BLaER1 treated with 17β-estradiol and CSF1 and Interleukin-3, amounts not matched to agents 10 nM and 100 nM (cell line): Measurements from ENCODE around the gene FIZ1.

Experiments
- H3K27ac ChIP-seq, 11 experiments: shearing (Covaris generic); formaldehyde crosslinking; 2 replicates each; pipeline ENCODE4 v1.8.1; 2022
- H3K27me3 ChIP-seq, 11 experiments: shearing (Covaris generic); formaldehyde crosslinking; 2 replicates each; pipeline ENCODE4 v1.8.1; 2022
- H3K36me3 ChIP-seq, 11 experiments: shearing (Covaris generic); formaldehyde crosslinking; 2 replicates each; pipeline ENCODE4 v1.8.1; 2022
- H3K4me1 ChIP-seq, 10 experiments: shearing (Covaris generic); formaldehyde crosslinking; 2 replicates each; pipeline ENCODE4 v1.8.1; 2022
- H3K4me2 ChIP-seq, 11 experiments: shearing (Covaris generic); formaldehyde crosslinking; 2 replicates each; pipeline ENCODE4 v1.8.1; 2022
- H3K4me3 ChIP-seq, 10 experiments: shearing (Covaris generic); formaldehyde crosslinking; 2 replicates each; pipeline ENCODE4 v1.8.1; 2022
- H3K9ac ChIP-seq, 11 experiments: shearing (Covaris generic); formaldehyde crosslinking; 2 replicates each; pipeline ENCODE4 v1.8.1; 2022
- H3K9me3 ChIP-seq, 11 experiments: shearing (Covaris generic); formaldehyde crosslinking; replicated peaks in 1 of 11; 2 replicates each; pipeline ENCODE4 v1.8.1; 2022
- H4K20me1 ChIP-seq, 11 experiments: shearing (Covaris generic); formaldehyde crosslinking; 2 replicates each; pipeline ENCODE4 v1.8.1; 2022
- Cebpa-rat ChIP-seq, 11 experiments: shearing (Covaris generic); IDR thresholded peaks; 2 replicates each; pipeline ENCODE4 v1.8.1; 2022

FIZ1 gene

DNA sequence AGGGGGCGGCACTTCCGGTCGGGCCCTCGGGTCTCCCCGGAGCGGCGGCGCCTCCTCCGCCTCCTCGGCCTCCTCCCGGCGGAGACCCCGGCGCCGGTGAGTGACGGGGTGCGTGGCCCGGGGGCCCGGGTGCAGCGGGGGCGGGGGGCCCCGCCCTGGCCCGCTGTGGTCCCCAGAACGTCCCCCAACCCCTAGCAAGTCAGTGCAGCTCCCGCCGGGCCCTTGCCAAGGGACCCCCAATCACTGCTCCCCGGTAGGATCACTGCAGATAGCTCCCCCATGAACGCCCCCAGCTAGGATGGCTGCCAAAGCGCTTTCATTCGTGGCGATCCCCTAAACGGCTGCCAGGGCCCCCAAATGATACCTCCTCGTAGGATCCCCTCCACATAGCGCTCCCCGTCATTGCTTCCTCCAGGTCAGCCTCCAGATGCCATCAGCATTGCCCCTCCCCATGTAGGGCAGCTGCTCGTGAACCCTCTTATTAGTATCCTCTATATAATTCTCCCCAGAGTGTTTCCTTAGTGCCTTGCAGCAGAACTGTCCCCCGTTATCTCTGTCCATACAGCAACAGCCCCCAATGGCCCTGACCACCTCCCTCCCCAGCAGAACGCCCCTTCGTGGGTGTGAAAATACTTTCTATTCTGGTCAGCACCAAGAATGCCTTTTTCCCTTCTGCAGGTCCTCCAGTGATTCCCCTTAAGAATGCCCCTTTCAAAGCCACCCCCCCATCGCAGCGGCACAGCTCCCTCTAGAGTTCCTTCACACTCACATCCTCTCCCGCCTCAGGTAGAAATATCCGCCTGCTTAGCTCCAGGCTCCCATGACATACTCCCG, 6.5 kb upstream of the FIZ1 start, which contains the start of gene ZNF865:
Gene ZNF865 (plus strand): TSS at position 11 of the 834 bp plus-strand sequence. CDS start 7,972 bp downstream, outside the sequence.
- Histone ChIP-seq H3K9me3 (peaks cover 0 to 6% (median 0%) of the 10 kb centered on the region in 11 experiments; a peak in 2 of 22 replicates), H3K4me1 (peaks cover 40 to 78% (median 52%) of the 10 kb centered on the region in 10 experiments), H3K36me3 (peaks cover 31 to 56% (median 44%) of the 10 kb centered on the region in 11 experiments), H3K4me2 (peak within 1 kb of the TSS; percentile 89 to 99 (median 96)), H4K20me1 (peaks cover 0 to 46% (median 41%) of the 10 kb centered on the region in 11 experiments; a peak in 16 of 22 replicates), H3K4me3 (peak within 1 kb of the TSS; percentile 75 to 96 (median 87)), H3K27me3 (no peaks in the 10 kb centered on the region), H3K9ac (peak within 1 kb of the TSS; percentile 84 to 96 (median 94)), H3K27ac (peak within 1 kb of the TSS; percentile 86 to 95 (median 93))
- no peak for TF ChIP-seq Cebpa-rat (IDR thresholded peaks at IDR 0.05)

DNA sequence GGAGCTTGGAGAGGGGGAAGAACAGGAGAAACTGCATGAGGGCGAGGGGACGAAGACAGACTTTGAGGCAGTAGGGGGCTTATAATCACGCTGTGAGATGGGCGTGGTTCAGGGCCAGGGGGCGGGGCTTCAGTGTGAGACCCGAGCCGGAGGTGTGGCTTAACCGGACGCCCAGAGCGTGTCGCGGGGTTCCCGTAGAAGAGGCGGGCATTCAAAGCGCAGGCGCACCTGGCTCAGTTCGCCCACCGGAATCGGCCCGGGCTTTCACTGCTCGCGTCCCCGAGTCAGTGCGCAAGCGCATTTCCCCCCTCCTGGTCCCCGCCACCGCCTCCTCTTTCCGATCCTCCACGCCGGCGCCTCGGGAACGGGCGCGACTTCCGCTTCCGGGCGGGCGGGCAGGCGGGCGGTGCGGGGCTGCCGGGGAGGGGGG, 5.9 kb upstream of the FIZ1 start:
- TF ChIP-seq Cebpa-rat (IDR thresholded peaks at IDR 0.05) = no peak

DNA sequence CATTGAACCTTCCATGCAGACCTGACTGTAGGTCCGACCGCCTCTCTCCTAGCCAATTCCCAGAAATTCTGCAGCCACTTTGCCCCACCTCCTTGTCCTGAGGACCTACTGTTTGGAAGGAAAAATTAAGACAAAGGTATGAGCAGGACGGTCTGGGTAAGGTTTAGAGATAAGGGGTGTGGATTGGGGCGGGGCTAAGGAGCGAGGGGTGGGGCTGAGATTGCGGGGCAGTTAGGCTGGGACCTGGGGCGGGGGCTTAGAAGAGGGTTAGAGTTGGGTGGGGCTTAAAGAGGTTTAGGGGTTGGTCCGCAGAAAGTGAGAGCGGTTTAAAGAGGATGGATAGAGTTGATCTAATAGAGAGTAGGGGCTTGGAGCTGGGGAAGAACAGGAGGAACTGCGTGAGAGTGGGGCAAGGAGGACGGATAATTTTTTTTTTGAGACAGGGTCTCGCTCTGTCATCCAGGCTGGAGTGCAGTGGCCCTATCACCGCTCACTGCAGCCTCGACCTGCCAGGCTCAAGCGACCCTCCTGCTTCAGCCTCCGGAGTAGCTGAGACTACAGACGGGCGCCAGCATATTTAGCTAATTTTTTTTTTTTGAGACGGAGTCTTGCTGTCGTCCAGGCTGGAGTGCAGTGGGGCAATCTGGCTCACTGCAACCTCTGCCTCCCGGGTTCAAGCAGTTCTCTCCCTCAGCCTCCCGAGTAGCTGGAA, 4.4 kb upstream of the FIZ1 start:
- peak overlapping the region; percentile 86 to 95 (median 93); a peak in 20 of 22 replicates for H3K27ac ChIP-seq

More for the DNA sequence above, 5.9 kb upstream of the FIZ1 start:
- H3K9ac ChIP-seq = peak overlapping the region; percentile 84 to 96 (median 94)
- H3K9me3 ChIP-seq = peaks cover 0 to 6% (median 0%) of the 10 kb centered on the region in 11 experiments; a peak in 2 of 22 replicates
- peak overlapping the region; percentile 75 to 96 (median 87) for H3K4me3 ChIP-seq
- H3K4me2 ChIP-seq = peak overlapping the region in 8 of 11 experiments; percentile 71 to 99 (median 90); a peak in 13 of 22 replicates
- H3K27ac ChIP-seq = peak overlapping the region; percentile 86 to 95 (median 93)
- no peaks in the 10 kb centered on the region for H3K27me3 ChIP-seq
- H4K20me1 ChIP-seq = peaks cover 0 to 40% (median 36%) of the 10 kb centered on the region in 11 experiments; a peak in 15 of 22 replicates
- peaks cover 26 to 50% (median 38%) of the 10 kb centered on the region in 11 experiments for H3K36me3 ChIP-seq
- H3K4me1 ChIP-seq = peaks cover 42 to 74% (median 55%) of the 10 kb centered on the region in 10 experiments

DNA sequence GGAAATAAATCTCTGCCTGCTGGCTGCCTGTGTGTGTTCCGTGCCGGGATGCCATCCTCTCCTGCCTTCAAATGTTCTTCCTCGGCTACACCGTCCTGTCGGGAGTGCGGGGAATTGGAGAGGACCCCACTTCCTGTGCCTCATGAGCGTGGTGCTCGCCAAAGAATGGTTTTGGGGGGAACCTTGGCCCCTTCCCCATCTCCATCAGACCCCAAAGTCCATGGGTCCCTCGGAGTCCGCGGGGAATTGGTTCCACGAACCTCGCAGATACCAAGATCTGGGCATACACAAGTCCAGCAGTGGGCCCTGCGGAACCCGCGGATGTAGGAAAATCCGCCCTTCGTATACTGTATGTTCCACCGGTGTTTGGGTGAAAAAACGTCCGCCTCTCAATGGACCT, 3.8 kb upstream of the FIZ1 start:
- Histone ChIP-seq H3K4me1 (peaks cover 48 to 68% (median 56%) of the 10 kb centered on the region in 10 experiments), H3K27ac (peak overlapping the region in 6 of 11 experiments; percentile 7 to 99 (median 32); a peak in 4 of 22 replicates), H3K27me3 (no peaks in the 10 kb centered on the region), H3K36me3 (peaks cover 9 to 29% (median 22%) of the 10 kb centered on the region in 11 experiments; a peak in 19 of 22 replicates), H4K20me1 (peaks cover 0 to 20% (median 17%) of the 10 kb centered on the region in 11 experiments; a peak in 12 of 22 replicates), H3K9me3 (peaks cover 0 to 4% (median 0%) of the 10 kb centered on the region in 11 experiments; a peak in 1 of 22 replicates), H3K4me3 (no peak overlapping the region), H3K4me2 (peak overlapping the region in 4 of 11 experiments; percentile 86 to 96 (median 90); a peak in 5 of 22 replicates), H3K9ac (peak overlapping the region in 1 of 11 experiments; percentile 10; a peak in 1 of 22 replicates)
- TF ChIP-seq Cebpa-rat (IDR thresholded peaks at IDR 0.05) = no peak

More for the DNA sequence above, 4.4 kb upstream of the FIZ1 start:
- Histone ChIP-seq H3K9ac (peak overlapping the region; percentile 69 to 96 (median 90); a peak in 19 of 22 replicates), H3K4me3 (peak overlapping the region; percentile 75 to 96 (median 87); a peak in 19 of 20 replicates), H3K4me2 (peak overlapping the region; percentile 71 to 99 (median 92)), H3K27me3 (no peaks in the 10 kb centered on the region), H3K9me3 (peaks cover 0 to 4% (median 0%) of the 10 kb centered on the region in 11 experiments; a peak in 1 of 22 replicates), H3K36me3 (peaks cover 11 to 35% (median 25%) of the 10 kb centered on the region in 11 experiments; a peak in 20 of 22 replicates), H3K4me1 (peaks cover 42 to 65% (median 55%) of the 10 kb centered on the region in 10 experiments), H4K20me1 (peaks cover 0 to 25% (median 22%) of the 10 kb centered on the region in 11 experiments; a peak in 12 of 22 replicates)
- no peak for TF ChIP-seq Cebpa-rat (IDR thresholded peaks at IDR 0.05)

DNA sequence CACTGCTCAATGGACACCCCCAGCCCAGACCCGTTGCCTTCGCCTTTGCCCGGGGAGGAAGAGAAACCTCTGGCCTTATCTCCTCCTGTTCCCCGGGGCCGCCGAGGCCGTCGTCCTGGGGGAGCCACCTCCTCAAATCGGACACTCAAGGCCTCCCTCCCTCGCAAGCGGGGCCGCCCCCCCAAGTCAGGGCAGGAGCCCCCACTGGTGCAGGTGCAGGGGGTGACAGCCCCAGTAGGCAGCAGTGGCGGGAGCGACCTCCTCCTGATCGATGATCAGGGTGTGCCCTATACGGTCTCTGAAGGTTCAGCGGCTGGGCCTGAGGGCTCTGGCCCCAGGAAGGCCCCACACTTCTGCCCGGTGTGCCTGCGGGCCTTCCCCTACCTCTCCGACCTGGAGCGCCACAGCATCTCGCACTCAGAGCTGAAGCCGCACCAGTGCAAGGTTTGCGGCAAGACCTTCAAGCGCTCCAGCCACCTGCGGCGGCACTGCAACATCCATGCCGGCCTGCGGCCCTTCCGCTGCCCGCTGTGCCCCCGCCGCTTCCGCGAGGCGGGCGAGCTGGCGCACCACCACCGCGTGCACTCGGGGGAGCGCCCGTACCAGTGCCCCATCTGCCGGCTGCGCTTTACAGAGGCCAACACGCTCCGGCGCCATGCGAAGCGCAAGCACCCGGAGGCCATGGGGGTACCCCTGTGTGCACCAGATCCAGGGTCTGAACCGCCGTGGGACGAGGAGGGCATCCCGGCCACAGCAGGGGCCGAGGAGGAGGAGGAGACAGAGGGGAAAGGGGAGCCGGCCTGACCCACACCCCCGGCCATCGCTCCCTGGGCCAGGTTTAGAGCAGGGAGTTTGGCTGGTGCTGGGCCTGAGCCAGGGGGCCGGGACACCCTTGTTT, 3.0 kb upstream of the FIZ1 start:
- H3K27ac ChIP-seq = peak overlapping the region in 10 of 11 experiments; percentile 13 to 99 (median 95); a peak in 14 of 22 replicates

DNA sequence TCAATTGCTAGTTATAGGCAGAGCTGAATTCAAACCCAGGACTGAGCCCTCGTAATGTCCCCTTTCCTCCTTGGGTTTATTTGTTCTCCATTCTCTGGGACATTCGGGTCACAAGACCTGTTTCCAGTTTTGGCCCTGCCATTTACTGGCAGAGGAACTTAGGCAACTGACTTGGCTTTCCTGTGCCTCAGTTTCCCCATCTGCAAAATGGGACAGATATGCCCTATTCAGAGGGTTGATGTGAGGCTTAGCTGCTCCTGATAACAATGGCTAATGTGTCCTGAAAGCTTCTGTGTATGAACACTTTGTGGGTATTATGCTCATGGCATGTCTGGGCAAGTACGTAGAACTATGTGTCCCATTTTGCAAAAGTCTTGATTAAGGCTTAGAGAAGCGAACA, 1.8 kb upstream of the FIZ1 start:
- no peaks in the 10 kb centered on the region for H3K27me3 ChIP-seq
- H3K27ac ChIP-seq = peak overlapping the region; percentile 95 to 99 (median 97); a peak in 19 of 22 replicates
- H3K4me2 ChIP-seq = peak overlapping the region; percentile 75 to 96 (median 87)
- peaks cover 0 to 8% (median 0%) of the 10 kb centered on the region in 11 experiments; a peak in 1 of 22 replicates for H4K20me1 ChIP-seq
- no peak for TF ChIP-seq Cebpa-rat (IDR thresholded peaks at IDR 0.05)
- peaks cover 30 to 52% (median 40%) of the 10 kb centered on the region in 10 experiments for H3K4me1 ChIP-seq
- peak overlapping the region; percentile 64 to 79 (median 70) for H3K4me3 ChIP-seq
- peaks cover 0 to 10% (median 4%) of the 10 kb centered on the region in 11 experiments; a peak in 13 of 22 replicates for H3K9me3 ChIP-seq
- H3K36me3 ChIP-seq = peaks cover 21 to 38% (median 32%) of the 10 kb centered on the region in 11 experiments
- H3K9ac ChIP-seq = peak overlapping the region; percentile 92 to 97 (median 94)

More for the DNA sequence above, 3.0 kb upstream of the FIZ1 start:
- no peaks in the 10 kb centered on the region for H3K27me3 ChIP-seq
- peaks cover 13 to 31% (median 25%) of the 10 kb centered on the region in 11 experiments; a peak in 21 of 22 replicates for H3K36me3 ChIP-seq
- peaks cover 0 to 4% (median 0%) of the 10 kb centered on the region in 11 experiments; a peak in 1 of 22 replicates for H3K9me3 ChIP-seq
- H3K9ac ChIP-seq = peak overlapping the region in 4 of 11 experiments; percentile 29 to 97 (median 95); a peak in 3 of 22 replicates
- peaks cover 0 to 15% (median 10%) of the 10 kb centered on the region in 11 experiments; a peak in 11 of 22 replicates for H4K20me1 ChIP-seq
- H3K4me1 ChIP-seq = peaks cover 41 to 63% (median 52%) of the 10 kb centered on the region in 10 experiments
- peak overlapping the region in 4 of 11 experiments; percentile 88 to 96 (median 91); a peak in 5 of 22 replicates for H3K4me2 ChIP-seq
- TF ChIP-seq Cebpa-rat (IDR thresholded peaks at IDR 0.05) = no peak
- H3K4me3 ChIP-seq = peak overlapping the region in 1 of 10 experiments; percentile 64; a peak in 1 of 20 replicates

DNA sequence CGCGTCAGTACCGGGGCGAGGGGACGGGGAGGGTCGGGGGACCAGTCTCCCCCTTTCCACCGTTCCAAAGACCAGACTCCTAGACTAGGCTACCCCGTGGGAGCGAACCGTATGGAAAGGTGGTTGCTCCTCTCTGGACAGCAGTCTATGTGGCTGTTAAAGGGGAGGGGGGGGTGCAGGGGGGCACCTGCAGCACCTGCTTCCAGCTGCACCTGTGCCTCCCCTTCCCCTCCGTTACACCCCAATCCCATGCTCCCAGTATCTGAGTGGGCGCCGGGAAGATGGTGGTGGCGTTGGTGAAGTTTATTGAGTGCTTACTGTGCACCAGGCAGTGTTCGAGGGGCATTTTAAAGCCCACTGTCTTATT, 1.3 kb upstream of the FIZ1 start:
- Histone ChIP-seq H3K27ac (peak overlapping the region; percentile 95 to 99 (median 97)), H3K4me3 (peak overlapping the region; percentile 64 to 79 (median 70)), H4K20me1 (peaks cover 0 to 8% (median 0%) of the 10 kb centered on the region in 11 experiments; a peak in 1 of 22 replicates), H3K9me3 (peaks cover 0 to 15% (median 8%) of the 10 kb centered on the region in 11 experiments; a peak in 14 of 22 replicates), H3K36me3 (peaks cover 25 to 43% (median 37%) of the 10 kb centered on the region in 11 experiments), H3K4me2 (peak overlapping the region; percentile 75 to 96 (median 87)), H3K9ac (peak overlapping the region; percentile 92 to 97 (median 94)), H3K4me1 (peaks cover 30 to 52% (median 38%) of the 10 kb centered on the region in 10 experiments), H3K27me3 (no peaks in the 10 kb centered on the region)
- no peak for TF ChIP-seq Cebpa-rat (IDR thresholded peaks at IDR 0.05)
